GM19395 (cell line): ENCODE results near the gene ENTPD3.

Source experiments
- ATAC-seq: cut with Tn5 transposase; IDR thresholded peaks from one replicate; pipeline ENCODE4 v1.9.1; 2021; ENCODE audit warnings: mild to moderate bottlenecking, moderate library complexity; ENCODE audit not compliant: unreplicated experiment

ENTPD3 gene, protein sequence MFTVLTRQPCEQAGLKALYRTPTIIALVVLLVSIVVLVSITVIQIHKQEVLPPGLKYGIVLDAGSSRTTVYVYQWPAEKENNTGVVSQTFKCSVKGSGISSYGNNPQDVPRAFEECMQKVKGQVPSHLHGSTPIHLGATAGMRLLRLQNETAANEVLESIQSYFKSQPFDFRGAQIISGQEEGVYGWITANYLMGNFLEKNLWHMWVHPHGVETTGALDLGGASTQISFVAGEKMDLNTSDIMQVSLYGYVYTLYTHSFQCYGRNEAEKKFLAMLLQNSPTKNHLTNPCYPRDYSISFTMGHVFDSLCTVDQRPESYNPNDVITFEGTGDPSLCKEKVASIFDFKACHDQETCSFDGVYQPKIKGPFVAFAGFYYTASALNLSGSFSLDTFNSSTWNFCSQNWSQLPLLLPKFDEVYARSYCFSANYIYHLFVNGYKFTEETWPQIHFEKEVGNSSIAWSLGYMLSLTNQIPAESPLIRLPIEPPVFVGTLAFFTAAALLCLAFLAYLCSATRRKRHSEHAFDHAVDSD

DNA sequence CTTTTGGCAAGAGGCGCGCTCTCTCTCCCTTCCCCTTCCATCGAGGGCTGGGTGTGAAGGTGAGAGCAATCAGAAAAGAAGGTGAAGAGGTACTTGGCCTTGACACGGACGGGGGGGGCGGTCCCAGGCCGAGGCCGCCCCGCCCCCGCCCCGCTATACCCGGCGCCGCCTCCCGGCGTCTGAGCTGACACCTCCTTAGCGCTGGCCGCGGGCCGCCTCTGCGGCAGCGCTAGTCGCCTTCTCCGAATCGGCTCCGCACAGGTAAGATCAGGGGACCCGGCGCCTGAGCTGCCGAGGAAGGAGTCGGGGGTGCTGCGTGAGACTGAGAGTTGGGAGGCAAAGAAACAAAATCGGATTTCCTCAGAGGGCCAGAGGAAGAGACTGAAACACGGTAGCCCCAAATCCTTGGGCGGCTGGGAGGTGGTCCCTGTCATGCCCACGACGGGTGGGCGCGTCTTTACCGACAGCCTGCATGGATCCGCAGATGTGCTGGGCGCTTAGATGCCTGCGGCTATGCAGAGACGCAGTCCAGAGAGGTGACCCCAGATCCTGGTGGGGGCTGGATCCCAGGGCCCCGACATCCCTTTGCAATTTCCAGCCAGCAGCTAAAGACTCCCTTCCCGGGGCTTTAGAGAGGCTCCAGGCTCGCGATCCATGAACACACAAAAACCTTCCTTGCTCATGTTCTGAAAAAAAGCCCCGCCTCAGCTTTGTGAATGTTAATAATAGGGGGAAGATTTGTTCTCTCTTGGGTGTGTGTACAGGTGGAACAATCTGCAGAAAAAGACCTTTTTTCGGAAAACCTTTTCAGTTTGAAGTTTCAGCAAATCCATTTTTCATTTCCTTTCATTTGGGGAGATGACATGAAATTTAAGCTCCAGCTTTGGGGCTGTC, at the start of gene ENTPD3:
ENTPD3 (plus strand) TSS at position 184 of the 894 bp plus-strand sequence. CDS start 874 bp downstream, outside the sequence.
- ATAC-seq, result no peak

DNA sequence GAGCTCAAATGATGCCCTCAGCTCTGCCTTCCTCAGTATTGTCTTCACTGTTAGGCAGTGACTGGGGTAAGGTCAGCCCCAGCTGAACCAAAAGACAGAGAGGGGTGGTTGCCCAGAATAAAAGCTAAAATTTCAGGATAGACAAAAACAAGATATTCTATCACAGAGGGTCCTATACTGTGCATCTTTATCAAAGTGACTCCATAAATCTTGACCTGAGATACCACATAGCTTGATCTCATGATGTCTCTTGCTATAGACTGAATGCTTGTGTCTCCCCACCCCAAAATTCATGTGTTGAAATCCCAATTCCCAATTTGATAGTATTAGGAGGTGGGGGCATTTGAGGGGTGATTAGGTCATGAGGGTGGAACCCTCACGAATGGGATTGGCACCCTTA, 47.1 kb upstream of the ENTPD3 start:
- no peak for ATAC-seq

DNA sequence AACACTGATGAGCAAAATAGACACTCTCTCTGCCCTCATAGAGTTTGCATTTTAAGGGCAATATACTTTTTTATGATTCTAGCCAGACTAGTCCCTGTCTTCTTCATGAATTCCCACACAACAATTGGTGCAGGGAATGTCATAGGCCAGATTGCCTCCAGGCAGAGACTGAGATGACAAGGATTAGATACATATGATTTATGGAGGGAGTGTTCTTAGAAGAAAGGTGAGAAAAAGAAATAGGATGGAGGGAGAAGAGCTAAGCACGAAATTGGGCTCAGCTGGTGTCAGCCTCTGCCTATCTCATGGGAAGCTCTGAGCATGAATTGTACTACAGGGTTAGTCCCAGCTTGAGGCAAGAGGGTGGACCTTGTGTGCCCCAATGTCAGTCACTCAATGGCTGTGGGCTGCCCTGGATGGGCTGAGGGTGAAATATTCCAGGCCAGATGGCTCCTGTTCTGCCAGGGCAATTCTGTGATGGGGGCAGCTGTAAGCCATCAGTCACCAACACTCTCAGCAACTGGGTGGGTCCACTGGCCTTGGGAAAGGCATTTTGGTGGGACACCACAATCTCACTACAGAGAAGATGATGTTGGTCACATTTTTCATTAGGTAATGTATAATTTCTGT, 46.3 kb upstream of the ENTPD3 start:
- no peak for ATAC-seq

DNA sequence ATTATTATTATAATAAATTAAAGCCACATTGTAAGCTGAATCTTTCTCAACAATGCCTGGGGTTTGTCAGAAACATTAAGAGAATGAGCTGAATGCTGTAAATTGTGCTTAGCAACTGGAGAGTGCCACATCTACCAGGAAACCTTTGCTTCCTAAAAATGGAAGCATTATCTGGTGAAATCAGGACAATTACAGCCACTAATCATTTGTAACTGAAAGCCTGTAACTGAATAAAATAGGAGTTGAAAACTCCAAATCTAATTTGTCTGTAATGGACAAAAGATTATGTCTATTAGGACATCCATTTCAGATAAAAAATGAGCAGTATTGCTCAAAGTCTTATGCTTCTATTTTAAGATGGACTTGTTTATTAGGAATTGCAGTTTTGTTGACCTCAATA, 45.3 kb upstream of the ENTPD3 start:
- ATAC-seq, result no peak

DNA sequence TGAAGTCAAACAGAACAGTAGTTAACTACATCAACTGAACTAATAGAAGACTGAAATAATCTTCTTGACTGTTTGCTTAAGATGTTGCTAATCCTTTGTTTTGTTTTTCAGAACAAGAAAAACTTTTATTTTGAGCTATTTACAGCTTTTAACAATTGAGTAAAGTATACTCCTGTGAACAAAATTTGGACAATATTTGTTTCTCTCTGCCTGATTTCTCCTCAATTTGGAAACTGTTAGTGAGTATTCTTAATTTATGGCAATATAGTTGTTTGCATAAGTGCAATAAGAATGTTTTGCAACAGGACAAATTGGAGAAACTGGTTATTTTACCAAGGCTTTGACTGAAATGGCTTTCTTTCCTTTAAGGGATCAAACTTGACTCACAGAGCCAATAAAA, 36.5 kb upstream of the ENTPD3 start:
- ATAC-seq, result no peak

DNA sequence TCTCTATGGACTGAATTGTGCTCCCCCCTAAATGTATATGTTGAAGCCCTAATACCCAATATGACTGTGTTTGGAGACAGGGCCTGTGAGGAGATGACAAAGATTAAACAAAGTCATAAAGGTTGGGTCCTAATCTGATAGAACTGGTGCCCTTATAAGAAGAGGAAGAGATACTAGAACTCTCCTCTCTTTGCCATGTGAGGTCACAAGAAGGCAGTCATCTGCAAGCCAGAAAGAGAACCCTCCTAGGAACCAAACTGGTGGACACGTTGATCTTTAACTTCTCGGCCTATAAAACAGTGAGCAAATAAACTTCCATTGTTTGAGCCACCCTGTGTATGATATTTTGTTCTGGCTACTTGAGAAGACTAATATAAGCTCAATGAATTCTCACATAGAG, 31.6 kb upstream of the ENTPD3 start:
- no peak for ATAC-seq

DNA sequence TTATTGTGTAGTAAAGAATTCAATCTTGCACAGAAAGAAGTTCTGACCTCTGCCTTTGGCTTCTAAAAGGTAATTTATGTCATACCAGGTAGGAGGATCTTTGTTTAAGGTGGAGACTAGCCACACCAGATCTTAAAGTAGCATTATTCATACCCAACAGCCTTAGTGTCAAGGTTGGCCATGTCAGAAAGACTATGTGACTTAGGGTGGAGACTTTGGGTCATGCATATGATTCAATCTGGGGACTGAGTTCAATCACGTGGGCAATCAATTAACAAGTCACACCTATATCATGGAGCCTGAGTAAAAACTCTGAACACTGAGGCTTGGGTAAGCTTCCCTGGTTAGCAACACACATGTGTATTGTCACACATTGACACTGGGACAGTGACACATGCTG, 28.5 kb upstream of the ENTPD3 start:
- no peak for ATAC-seq

DNA sequence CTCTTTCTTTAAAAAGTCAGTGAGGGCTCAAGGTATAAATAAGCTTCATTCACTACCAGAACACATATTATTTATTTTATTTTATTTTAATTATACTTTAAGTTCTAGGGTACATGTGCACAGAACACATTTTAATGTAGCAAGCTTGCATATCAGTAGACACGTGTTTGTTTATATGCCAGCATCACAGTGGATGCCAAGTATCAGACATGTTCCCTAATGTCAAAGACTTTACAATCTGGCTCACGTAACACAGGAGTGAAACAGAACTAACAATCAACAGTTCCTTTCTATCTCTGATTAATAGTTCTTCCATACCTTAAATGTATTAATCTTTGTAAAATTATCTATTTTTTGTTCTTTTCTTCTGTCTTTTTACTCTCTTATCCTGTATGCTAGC, 23.3 kb upstream of the ENTPD3 start:
- ATAC-seq, result no peak

DNA sequence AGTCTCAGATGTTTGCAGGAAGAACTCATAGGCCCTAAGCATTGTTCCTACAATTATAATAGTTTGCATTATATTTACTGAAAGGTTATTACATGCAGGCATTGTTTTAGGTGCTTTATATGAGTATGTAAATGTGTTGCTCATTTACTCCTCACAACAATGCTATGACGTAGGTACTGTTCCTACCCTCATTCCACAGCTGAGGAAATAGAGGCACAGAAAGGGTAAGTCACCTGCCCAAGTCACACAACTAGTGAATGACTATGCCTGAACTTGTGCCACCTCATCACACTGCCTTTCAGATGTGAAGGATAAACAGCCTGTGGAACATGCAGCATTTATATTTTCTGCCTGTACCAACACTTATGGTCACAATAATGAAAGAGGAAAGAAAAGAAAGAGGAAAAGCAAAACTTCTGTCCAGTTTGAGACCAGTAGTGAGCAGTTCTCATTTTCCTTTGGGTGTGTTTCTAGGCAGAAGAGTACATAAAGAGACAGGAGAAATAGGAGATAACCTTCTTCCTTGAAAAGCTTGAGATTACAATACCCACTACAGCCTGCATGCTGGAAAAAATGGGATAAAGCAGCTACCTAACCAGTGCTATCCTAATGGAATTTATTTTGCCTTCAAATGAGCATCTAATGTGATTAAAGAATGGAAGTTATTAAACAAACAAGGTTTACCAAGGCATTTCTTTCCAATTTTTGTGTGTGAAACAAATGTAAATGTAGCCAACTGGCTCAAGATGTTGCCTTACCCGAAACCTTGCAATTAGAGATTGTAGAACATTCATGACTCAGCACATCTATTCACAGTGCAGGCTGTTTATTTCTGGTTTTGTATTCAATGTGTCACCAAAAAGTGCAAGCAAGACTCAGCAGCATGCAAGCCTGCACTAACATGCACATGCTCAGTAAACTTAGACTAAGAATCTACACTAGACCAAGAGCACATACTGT, 20.5 kb upstream of the ENTPD3 start:
- ATAC-seq, result no peak

DNA sequence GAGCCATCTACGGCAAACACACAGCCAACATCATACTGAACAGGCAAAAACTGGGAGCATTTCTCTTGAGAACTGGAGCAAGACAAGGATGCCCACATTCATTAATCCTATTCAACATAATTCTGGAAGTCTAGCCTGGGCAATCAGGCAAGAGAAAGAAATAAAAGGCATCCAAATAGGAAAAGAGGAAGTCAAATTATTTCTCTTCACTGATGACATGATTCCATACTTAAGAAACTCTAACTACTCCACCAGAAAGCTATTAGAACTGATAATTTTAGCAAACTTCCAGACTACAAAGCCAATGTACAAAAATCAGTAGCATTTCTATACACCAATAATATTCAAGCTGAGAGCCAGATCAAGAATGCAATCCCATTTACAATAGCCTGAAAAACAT, 17.3 kb upstream of the ENTPD3 start:
- ATAC-seq, result no peak

DNA sequence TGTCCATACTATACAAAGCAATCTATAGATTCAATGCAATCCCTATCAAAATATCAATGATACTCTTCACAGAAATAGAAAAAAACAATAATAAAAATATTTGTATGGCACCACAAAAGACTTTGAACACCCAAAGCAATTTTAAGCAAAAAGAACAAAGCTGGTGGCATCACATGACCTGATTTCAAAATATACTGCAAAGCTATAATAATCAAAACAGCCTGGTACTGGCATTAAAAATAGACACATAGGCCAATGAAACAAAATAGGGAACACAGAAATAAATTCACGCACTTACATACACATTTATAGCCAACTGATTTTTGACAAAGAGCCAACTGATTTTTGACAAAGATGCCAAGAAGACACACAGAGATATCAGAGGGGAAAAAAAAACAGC, 9.2 kb upstream of the ENTPD3 start:
- ATAC-seq, result no peak

DNA sequence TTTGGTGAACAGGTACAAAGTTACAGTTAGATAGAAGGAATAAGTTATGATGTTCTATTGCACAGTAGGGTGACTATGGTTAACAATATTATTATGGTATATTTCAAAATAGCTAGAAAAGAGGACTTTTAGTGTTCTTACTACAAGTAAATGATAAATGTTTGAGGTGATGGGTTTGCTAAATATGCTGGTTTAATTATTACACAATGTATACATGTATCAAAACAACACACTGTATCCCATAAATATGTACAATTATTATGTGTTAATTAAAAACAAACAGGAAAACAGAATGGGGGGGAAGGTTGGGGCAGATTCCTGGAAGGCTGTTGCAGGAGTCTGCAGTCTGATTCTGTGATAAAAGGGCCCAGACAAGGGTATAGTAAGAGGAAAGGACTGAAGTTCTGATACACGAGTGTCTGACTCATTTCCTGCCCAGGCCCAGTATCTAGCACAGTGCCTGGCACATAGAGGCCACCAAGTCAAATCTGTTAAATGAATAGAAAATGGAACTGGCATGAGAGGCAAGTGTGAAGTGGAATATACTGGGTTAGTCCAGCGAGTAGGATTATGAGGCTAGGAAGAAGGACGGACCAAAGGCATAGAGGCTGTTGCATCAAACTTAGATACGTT, 7.2 kb upstream of the ENTPD3 start:
- no peak for ATAC-seq

DNA sequence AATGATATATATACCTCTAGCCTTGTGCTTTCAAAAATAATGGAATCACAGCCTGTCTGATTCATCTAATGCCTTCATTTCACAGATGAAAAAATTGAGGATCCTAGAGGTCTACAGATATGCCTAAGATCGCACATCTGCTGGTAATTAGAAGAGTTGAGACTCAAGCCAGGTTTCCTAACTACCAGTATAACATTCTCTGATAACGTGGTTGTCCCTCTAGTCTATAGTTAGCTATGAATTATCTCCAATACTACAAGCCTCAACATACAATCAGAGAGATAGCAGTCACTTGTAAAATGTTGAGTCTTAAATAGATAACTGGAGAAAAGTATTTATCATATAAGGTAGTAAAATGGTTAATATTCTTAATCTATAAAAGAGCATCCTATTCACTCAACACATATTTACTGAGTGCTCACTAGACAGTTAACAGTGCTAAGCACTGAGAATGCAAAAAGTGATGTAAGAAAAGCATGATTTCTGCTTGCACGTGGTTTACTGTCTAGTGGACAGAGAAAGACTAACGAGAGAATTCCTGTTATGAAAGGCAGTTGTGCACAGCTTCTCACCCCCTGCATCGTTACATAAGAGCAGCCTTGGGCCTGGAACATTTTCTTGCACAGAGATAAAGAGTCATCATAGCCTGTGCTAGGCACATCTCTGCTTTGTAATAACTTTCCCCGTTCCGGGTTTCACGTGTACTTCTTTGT, 4.9 kb upstream of the ENTPD3 start:
- ATAC-seq, result no peak

DNA sequence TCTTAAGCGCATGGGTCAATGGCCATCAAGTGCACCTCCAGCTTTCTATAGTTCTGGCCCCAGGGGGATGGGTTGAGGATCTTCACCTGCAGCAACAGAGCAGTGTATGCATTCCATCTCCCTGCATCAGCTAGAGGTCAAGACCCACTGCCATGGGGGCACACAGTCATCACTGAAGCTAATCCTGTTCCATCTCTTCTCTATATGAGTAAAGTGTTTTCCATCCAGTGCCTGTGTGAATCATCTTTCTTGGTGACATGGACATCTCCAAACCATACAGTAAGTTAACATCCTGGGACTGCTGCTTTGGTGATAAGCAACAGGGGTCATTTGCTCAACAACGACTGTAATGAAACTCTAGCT, 4.4 kb upstream of the ENTPD3 start:
- no peak for ATAC-seq

DNA sequence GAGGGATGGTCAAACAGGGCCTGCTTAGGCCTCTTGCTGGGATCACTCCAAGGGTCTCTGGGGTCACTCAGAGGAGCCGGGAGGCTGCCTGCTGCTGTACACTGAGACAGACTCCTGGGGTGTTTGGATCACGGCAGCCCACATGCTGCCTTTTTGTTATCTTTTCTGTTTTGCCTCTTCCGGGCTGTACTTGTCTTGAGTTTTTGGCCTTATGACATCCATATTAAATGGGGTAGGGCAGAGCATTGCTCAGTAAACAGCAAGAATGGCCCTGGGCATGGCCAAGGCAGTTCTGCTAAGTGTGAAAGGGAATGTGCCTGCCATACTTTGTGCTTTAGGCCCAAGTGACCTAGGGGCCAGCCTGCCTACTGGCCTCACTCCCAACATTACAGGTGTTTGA, 771 bp upstream of the ENTPD3 start:
- no peak for ATAC-seq

DNA sequence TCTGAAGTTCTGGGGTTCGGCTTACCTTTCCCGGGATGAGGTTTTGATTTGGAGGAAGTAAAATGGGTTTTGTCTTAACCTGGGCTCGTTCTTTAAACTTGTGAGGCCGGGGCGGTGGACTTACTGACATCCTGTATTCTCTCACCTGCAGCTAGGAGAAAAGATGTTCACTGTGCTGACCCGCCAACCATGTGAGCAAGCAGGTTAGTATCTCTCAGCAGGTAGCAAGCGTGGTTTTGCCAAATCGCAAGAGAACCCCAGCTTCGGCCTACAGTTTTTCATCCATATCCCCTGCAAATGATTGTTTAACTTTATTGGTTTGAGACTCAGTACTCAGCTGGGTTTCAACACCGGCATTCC, 891 bp downstream of the ENTPD3 start:
- no peak for ATAC-seq

DNA sequence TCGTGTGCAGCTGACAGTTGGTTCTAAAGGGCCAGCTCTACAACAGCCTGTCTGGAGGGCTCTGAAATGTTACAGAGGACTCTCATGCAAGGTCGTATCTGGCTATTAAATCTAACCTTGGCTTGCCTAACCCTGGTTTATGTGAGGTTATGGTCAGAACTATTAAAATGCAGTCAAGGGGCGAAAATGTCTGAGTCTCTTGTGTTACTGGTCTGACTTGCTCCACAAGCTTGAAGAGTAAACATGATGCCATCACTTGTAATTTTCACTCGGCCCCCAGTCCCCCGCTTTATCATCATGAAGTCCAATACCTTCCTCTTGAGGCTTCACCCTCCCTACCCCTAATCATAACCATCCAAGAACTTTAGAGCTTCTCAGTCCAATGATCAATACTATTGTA, 9.4 kb downstream of the ENTPD3 start:
- no peak for ATAC-seq

DNA sequence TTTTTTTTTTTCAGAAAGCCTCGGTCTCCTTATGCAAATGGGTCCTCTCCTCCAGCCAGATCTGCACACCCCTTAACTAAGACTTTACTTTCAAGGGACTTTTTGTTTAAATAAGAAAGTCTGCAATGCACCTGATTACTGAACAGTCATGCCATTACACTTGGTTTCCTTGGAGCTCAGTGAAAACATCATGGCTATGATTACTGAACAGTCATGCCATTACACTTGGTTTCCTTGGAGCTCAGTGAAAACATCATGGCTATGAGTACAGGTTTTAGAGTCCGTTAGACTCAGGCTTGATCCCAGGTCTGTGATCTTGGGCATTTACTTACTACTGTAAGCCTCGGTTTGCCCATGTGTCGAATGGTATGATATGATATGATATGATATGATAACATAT, 10.1 kb downstream of the ENTPD3 start:
- no peak for ATAC-seq

DNA sequence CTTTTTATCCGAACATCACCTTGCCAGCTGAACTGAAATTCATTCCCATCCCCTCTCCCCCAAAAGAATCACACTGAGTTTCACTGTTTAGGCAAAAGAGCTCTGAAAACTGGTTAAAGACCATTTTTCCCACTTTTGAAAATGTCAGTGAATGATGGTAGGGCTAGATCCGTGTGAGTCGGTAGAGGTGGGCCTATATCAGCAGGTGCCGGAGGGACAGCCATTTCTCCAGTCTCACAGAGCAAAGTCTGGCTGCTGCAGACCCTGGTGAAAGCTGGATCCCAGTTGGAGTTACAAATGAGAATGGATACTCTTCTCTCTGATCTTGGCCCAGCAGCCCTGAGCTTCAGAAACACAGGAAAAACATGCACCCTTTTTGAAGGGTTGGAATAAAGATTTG, 10.9 kb downstream of the ENTPD3 start:
- ATAC-seq, result no peak
